Measurements from ENCODE around the gene SNX15.

SNX15 gene

DNA sequence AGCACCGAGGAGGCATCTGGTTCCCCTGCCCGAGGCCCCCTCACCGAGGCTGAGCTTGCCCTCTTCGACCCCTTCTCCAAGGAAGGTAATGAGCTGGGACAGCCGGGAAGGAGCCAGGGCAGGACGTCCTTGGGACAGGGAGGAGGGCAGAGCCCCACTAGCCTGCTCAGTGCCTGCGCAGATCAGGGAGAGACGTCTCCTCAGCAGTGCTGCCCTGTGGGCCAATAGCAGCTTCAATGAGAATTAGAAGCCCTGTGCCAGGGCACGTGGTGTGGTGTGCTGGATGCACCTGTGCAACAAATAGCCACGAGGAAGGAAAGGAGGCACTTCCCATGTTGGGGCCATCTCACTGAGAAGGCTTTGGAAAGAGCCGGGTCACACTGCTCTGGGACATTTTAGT, 8.3 kb downstream of the SNX15 start:
- peaks cover 11% of the 10 kb centered on the region for H3K36me3 Mint-ChIP-seq (ENCODE audit: low read depth)
- H3K27ac Mint-ChIP-seq = no peak overlapping the region
- H3K27me3 Mint-ChIP-seq (ENCODE audit: low read depth) = no peaks in the 10 kb centered on the region
- H3K9me3 Mint-ChIP-seq = no peaks in the 10 kb centered on the region
- peaks cover 1% of the 10 kb centered on the region for H3K4me1 Mint-ChIP-seq (ENCODE audit: low read depth)
- H3K4me3 Mint-ChIP-seq = no peak overlapping the region

GRCh38 chr11:65036931-65037330, 9.7 kb downstream of the SNX15 start:
- H3K27ac Mint-ChIP-seq = no peak overlapping the region
- no peaks in the 10 kb centered on the region for H3K27me3 Mint-ChIP-seq (ENCODE audit: low read depth)
- no peaks in the 10 kb centered on the region for H3K9me3 Mint-ChIP-seq
- H3K36me3 Mint-ChIP-seq (ENCODE audit: low read depth) = peaks cover 11% of the 10 kb centered on the region
- peaks cover 4% of the 10 kb centered on the region for H3K4me1 Mint-ChIP-seq (ENCODE audit: low read depth)
- H3K4me3 Mint-ChIP-seq = no peak overlapping the region

- Mint-ChIP-seq H3K4me1 (ENCODE audit: low read depth) (peaks cover 10% of the 10 kb centered on the region), H3K36me3 (ENCODE audit: low read depth) (peaks cover 25% of the 10 kb centered on the region), H3K27me3 (ENCODE audit: low read depth) (no peaks in the 10 kb centered on the region), H3K4me3 (peak overlapping the region; percentile 92), H3K9me3 (no peaks in the 10 kb centered on the region), H3K27ac (peak overlapping the region; percentile 96)
These were observed 13.2 kb downstream of the SNX15 start for GRCh38 chr11:65040520-65040846.

GRCh38 chr11:65040847-65041622, 13.8 kb downstream of the SNX15 start, which contains the start of gene SAC3D1:
TSS of gene SAC3D1 (plus strand) at chr11:65041210. CDS start at chr11:65041293, 83 bp downstream.
- peaks cover 10% of the 10 kb centered on the region for H3K4me1 Mint-ChIP-seq (ENCODE audit: low read depth)
- H3K27me3 Mint-ChIP-seq (ENCODE audit: low read depth) = no peaks in the 10 kb centered on the region
- H3K27ac Mint-ChIP-seq = peak within 1 kb of the TSS; percentile 96
- peaks cover 25% of the 10 kb centered on the region for H3K36me3 Mint-ChIP-seq (ENCODE audit: low read depth)
- H3K9me3 Mint-ChIP-seq = no peaks in the 10 kb centered on the region
- H3K4me3 Mint-ChIP-seq = peak within 1 kb of the TSS; percentile 92

DNA sequence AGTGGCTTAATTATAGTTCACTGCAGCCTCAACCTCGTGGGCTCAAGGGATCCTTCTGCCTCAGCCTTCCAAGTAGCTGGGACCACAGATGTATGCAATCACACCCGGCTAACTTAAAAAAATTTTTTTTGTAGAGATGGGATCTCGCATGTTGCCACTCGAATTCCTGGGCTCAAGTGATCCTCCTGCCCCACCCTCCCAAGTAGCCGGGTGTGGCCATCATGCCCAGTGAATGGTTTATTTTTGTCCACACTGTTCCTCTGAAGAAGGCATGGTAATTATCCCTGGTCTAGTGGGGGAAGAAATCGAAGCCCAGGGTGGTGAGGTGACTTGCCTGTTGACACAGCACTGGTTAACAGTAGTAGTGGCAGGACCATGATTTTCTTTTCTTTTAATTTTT, 15.7 kb downstream of the SNX15 start:
- Mint-ChIP-seq H3K4me1 (ENCODE audit: low read depth) (peaks cover 18% of the 10 kb centered on the region), H3K9me3 (no peaks in the 10 kb centered on the region), H3K27me3 (ENCODE audit: low read depth) (peaks cover 4% of the 10 kb centered on the region), H3K36me3 (ENCODE audit: low read depth) (peaks cover 25% of the 10 kb centered on the region), H3K27ac (no peak overlapping the region), H3K4me3 (peak overlapping the region; percentile 89)

- H3K36me3 Mint-ChIP-seq (ENCODE audit: low read depth) = peaks cover 19% of the 10 kb centered on the region
- peaks cover 18% of the 10 kb centered on the region for H3K4me1 Mint-ChIP-seq (ENCODE audit: low read depth)
- H3K27me3 Mint-ChIP-seq (ENCODE audit: low read depth) = peaks cover 4% of the 10 kb centered on the region
- H3K27ac Mint-ChIP-seq = no peak overlapping the region
- H3K9me3 Mint-ChIP-seq = no peaks in the 10 kb centered on the region
- no peak overlapping the region for H3K4me3 Mint-ChIP-seq
These were observed 16.8 kb downstream of the SNX15 start for GRCh38 chr11:65043881-65044501.

- Mint-ChIP-seq H3K27me3 (ENCODE audit: low read depth) (peaks cover 4% of the 10 kb centered on the region), H3K36me3 (ENCODE audit: low read depth) (peaks cover 16% of the 10 kb centered on the region), H3K4me3 (no peak overlapping the region), H3K27ac (no peak overlapping the region), H3K9me3 (no peaks in the 10 kb centered on the region), H3K4me1 (ENCODE audit: low read depth) (peaks cover 18% of the 10 kb centered on the region)
These were observed 17.8 kb downstream of the SNX15 start for GRCh38 chr11:65045061-65045460.

- no peak overlapping the region for H3K27ac Mint-ChIP-seq
- H3K4me3 Mint-ChIP-seq = peak overlapping the region; percentile 17
- no peaks in the 10 kb centered on the region for H3K9me3 Mint-ChIP-seq
- H3K27me3 Mint-ChIP-seq (ENCODE audit: low read depth) = peaks cover 4% of the 10 kb centered on the region
- peaks cover 16% of the 10 kb centered on the region for H3K4me1 Mint-ChIP-seq (ENCODE audit: low read depth)
- peaks cover 16% of the 10 kb centered on the region for H3K36me3 Mint-ChIP-seq (ENCODE audit: low read depth)
These were observed 18.5 kb downstream of the SNX15 start for GRCh38 chr11:65045728-65046127.

DNA sequence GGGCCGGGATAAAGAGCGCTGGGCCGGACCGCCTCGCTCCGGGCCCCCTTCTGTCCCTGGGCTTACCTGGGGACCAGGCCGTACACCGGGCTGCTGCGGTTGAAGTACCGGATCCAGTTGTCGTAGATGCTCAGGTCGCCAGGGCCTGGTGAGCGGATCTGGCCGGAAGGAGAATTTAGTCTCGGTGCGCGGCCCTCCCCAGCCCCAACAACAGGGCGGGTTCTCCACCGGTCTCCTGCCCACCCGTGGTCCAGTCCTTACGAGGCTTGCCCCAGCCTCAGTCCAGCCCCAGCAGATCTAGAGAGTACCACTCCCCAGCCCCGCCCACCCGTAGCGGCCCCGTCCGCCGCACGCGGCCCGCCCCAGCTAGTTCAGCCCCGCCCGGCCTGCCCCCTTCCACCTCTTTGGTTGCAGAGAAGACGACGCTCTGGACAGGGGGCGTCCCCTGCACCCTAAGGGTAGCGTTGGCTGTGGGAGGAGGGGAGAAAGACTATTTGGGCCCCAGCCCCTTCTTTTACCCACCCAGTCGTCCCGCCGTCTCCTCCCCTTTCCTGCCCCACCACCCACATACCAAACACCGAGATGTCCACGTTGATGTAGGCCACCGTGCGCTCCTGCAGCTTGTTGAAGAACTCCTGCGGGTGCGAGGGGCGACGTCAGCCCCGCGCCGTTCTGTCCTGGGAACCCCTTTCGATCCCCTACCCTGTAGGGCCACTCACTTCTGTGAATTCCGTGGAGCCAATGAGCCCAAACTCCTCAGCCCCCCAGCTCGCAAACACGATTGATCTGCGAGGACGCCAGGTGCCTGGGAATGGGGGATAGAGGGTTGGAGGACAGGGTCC, 20.6 kb downstream of the SNX15 start:
- peaks cover 7% of the 10 kb centered on the region for H3K27me3 Mint-ChIP-seq (ENCODE audit: low read depth)
- no peaks in the 10 kb centered on the region for H3K9me3 Mint-ChIP-seq
- peak overlapping the region; percentile 81 for H3K4me3 Mint-ChIP-seq
- peak overlapping the region; percentile 60 for H3K27ac Mint-ChIP-seq
- peaks cover 16% of the 10 kb centered on the region for H3K36me3 Mint-ChIP-seq (ENCODE audit: low read depth)
- H3K4me1 Mint-ChIP-seq (ENCODE audit: low read depth) = peaks cover 12% of the 10 kb centered on the region

- no peak overlapping the region for H3K27ac Mint-ChIP-seq
- peaks cover 2% of the 10 kb centered on the region for H3K36me3 Mint-ChIP-seq (ENCODE audit: low read depth)
- H3K4me1 Mint-ChIP-seq (ENCODE audit: low read depth) = peaks cover 20% of the 10 kb centered on the region
These were observed 24.2 kb downstream of the SNX15 start for GRCh38 chr11:65051398-65051858.

DNA sequence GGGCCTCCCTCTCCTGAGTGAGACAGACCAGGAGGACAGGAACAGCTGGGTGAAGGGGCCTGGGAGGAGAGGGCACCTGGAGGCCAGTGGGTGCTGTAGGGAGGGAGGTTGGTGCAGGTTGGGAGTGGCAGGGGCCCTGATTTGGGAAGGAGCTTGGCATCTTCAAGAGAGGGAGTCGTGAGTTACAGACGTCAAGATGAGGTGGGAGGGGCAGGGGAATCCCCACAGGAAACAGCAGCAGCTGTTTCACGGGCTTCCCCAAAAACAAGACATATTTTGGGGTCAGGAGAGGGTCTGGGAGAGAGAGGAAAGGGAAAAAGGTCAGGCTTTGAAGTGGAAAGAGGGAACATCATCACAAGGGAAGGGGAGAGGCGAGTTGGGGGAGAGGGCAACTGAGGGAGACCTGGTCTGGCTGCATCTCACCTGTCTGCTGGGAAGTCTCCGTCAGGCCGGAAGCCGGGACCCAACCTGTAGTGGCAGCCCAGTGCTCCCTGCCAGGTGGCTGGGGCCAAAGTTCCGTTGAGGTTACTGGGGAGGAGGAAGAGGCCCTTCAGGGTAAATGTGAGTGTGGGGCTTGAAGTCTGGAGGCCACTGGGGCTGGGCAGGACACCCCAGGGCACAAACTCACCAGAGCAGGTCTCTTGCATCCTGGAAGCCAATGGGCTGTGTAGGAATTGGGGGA, 26.7 kb downstream of the SNX15 start:
- Mint-ChIP-seq H3K27ac (peak overlapping the region; percentile 84), H3K9me3 (no peaks in the 10 kb centered on the region), H3K36me3 (ENCODE audit: low read depth) (no peaks in the 10 kb centered on the region), H3K4me3 (peak overlapping the region; percentile 61), H3K4me1 (ENCODE audit: low read depth) (peaks cover 15% of the 10 kb centered on the region), H3K27me3 (ENCODE audit: low read depth) (peaks cover 3% of the 10 kb centered on the region)

More at GRCh38 chr11:65051398-65051858, 24.2 kb downstream of the SNX15 start:
- peaks cover 7% of the 10 kb centered on the region for H3K27me3 Mint-ChIP-seq (ENCODE audit: low read depth)
- H3K9me3 Mint-ChIP-seq = no peaks in the 10 kb centered on the region
- no peak overlapping the region for H3K4me3 Mint-ChIP-seq

DNA sequence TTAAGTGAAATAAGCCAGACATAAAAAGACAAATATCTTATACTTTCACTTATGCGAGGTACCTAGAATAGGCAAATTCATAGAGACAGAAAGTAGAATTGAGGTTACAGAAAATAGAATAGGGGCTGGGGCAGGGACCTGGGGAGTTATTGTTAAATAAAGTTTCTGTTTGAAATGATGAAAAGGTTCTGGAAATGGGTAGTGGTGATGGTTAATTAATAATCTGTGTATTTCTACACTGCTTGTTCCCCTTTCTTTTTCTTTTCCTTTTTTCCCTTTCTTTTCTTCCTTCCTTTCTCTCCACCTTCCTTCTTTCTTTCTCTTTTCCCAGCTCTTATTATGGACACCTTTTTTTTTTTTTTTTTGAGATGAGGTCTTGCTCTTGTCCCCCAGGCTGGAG, 28.3 kb downstream of the SNX15 start:
- Mint-ChIP-seq H3K9me3 (no peaks in the 10 kb centered on the region), H3K4me1 (ENCODE audit: low read depth) (peaks cover 20% of the 10 kb centered on the region), H3K36me3 (ENCODE audit: low read depth) (no peaks in the 10 kb centered on the region), H3K27me3 (ENCODE audit: low read depth) (peaks cover 3% of the 10 kb centered on the region), H3K4me3 (no peak overlapping the region), H3K27ac (no peak overlapping the region)

GRCh38 chr11:65056999-65057398, 29.8 kb downstream of the SNX15 start:
- Mint-ChIP-seq H3K27ac (no peak overlapping the region), H3K36me3 (ENCODE audit: low read depth) (no peaks in the 10 kb centered on the region), H3K9me3 (no peaks in the 10 kb centered on the region), H3K4me3 (no peak overlapping the region), H3K4me1 (ENCODE audit: low read depth) (peaks cover 27% of the 10 kb centered on the region), H3K27me3 (ENCODE audit: low read depth) (peaks cover 3% of the 10 kb centered on the region)

DNA sequence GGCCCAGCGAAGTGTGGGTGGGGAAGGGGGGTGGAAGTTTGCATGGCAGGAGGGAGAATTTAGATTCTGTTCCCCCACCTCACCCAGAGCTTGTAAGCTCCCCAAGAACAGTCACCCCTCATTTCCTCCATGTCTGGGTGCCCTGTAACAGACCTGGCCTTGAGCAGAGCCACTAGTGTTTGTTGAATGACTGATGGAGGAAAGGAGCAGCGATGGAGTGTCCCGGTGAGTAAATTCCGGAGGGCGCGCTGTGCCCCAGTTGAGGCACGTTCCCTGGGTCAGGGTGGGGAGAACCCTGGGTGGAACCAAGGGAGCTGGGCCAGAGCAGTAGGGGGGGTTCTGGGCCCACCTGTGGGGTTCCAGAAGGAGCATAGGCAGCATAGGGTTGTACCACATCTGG, 30.3 kb downstream of the SNX15 start:
- H3K4me1 Mint-ChIP-seq (ENCODE audit: low read depth) = peaks cover 27% of the 10 kb centered on the region

More for the DNA sequence above, 30.3 kb downstream of the SNX15 start:
- H3K27me3 Mint-ChIP-seq (ENCODE audit: low read depth) = peaks cover 3% of the 10 kb centered on the region
- H3K36me3 Mint-ChIP-seq (ENCODE audit: low read depth) = no peaks in the 10 kb centered on the region
- no peak overlapping the region for H3K27ac Mint-ChIP-seq
- no peak overlapping the region for H3K4me3 Mint-ChIP-seq
- no peaks in the 10 kb centered on the region for H3K9me3 Mint-ChIP-seq
